GM19438 (cell line): ENCODE measurements around the gene PHKA1.
"Not testable (repeated sequence)": the region's sequence is repeated elsewhere in the genome, so short reads cannot be mapped to it uniquely, and the experiment has no call there.

Experiments used
- ATAC-seq: cut with Tn5 transposase; IDR thresholded peaks from one replicate; pipeline ENCODE4 v1.9.1; 2021; ENCODE audit warnings: low read depth; ENCODE audit not compliant: unreplicated experiment

PHKA1 gene

GRCh38 chrX:72713599-72714477 lies at the start of gene PHKA1:
PHKA1 (minus strand) TSS chrX:72714306; CDS start chrX:72713880, 426 bp downstream.
- ATAC-seq: not testable (repeated sequence)

GRCh38 chrX:72760454-72760853 lies 46.3 kb upstream of the PHKA1 start:
- ATAC-seq: not testable (repeated sequence)

GRCh38 chrX:72748545-72748944 lies 34.4 kb upstream of the PHKA1 start:
- ATAC-seq: not testable (repeated sequence)

- ATAC-seq: not testable (repeated sequence)
Measured at GRCh38 chrX:72745546-72745945, 31.4 kb upstream of the PHKA1 start.

GRCh38 chrX:72735561-72735960 lies 21.5 kb upstream of the PHKA1 start:
- no peak for ATAC-seq

GRCh38 chrX:72733636-72734035 lies 19.5 kb upstream of the PHKA1 start:
- not testable (repeated sequence) for ATAC-seq

- ATAC-seq: no peak
Measured at GRCh38 chrX:72727846-72728245, 13.7 kb upstream of the PHKA1 start.

- ATAC-seq: no peak
Measured at GRCh38 chrX:72716766-72717165, 2.7 kb upstream of the PHKA1 start.

GRCh38 chrX:72715546-72715945 lies 1.4 kb upstream of the PHKA1 start:
- no peak for ATAC-seq

GRCh38 chrX:72714478-72714916 lies 391 bp upstream of the PHKA1 start:
- no peak for ATAC-seq

- no peak for ATAC-seq
Measured at GRCh38 chrX:72713130-72713529, 976 bp downstream of the PHKA1 start.

GRCh38 chrX:72712094-72712755 lies 1.9 kb downstream of the PHKA1 start:
- no peak for ATAC-seq

GRCh38 chrX:72705814-72706213 lies 8.3 kb downstream of the PHKA1 start:
- ATAC-seq: no peak

GRCh38 chrX:72705111-72705510 lies 9.0 kb downstream of the PHKA1 start:
- no peak for ATAC-seq

- ATAC-seq: no peak
Measured at GRCh38 chrX:72694170-72694569, 19.9 kb downstream of the PHKA1 start.

- no peak for ATAC-seq
Measured at GRCh38 chrX:72693477-72693876, 20.6 kb downstream of the PHKA1 start.

- ATAC-seq: no peak
Measured at GRCh38 chrX:72687396-72687795, 26.7 kb downstream of the PHKA1 start.

- no peak for ATAC-seq
Measured at GRCh38 chrX:72685810-72686456, 28.2 kb downstream of the PHKA1 start.

- no peak for ATAC-seq
Measured at GRCh38 chrX:72685018-72685417, 29.1 kb downstream of the PHKA1 start.

- no peak for ATAC-seq
Measured at GRCh38 chrX:72683631-72684030, 30.5 kb downstream of the PHKA1 start.

GRCh38 chrX:72676465-72676864 lies 37.6 kb downstream of the PHKA1 start:
- no peak for ATAC-seq
